OCI-LY1 (cell line): ENCODE data around the gene DENND1A.

Experiments
- H2AFZ ChIP-seq: fragments of 200-600 bp; sonication (generic), shearing (Covaris generic); 2 replicates; pipeline ENCODE4 v1.6.0; 2014; ENCODE audit warnings: antibody characterized with exemption, mild to moderate bottlenecking, low read length
- H3F3A ChIP-seq: fragments of 200-600 bp; sonication (generic), shearing (Covaris generic); 2 replicates; pipeline ENCODE4 v1.6.0; 2014; ENCODE audit warnings: mild to moderate bottlenecking, antibody characterized with exemption, low read length, moderate library complexity; ENCODE audit not compliant: insufficient read depth
- H3K27ac ChIP-seq: fragments of 200-600 bp; sonication (generic); 2 replicates; pipeline ENCODE4 v1.5.1; 2014; ENCODE audit warnings: low read length, mixed run types, mild to moderate bottlenecking, low read depth; ENCODE audit not compliant: poor library complexity, severe bottlenecking
- H3K27me3 ChIP-seq: fragments of 200-600 bp; sonication (generic); 2 replicates; pipeline ENCODE4 v1.6.0; 2014; ENCODE audit warnings: antibody characterized with exemption, mild to moderate bottlenecking, low read length, moderate library complexity; ENCODE audit not compliant: insufficient read depth
- H3K36me3 ChIP-seq: fragments of 200-600 bp; sonication (generic); 2 replicates; pipeline ENCODE4 v1.6.1; 2014; ENCODE audit warnings: mild to moderate bottlenecking, antibody characterized with exemption, low read length, moderate library complexity, mixed read lengths; ENCODE audit not compliant: insufficient read depth
- H3K4me1 ChIP-seq: fragments of 200-600 bp; sonication (generic); 2 replicates; pipeline ENCODE4 v1.5.1; 2014; ENCODE audit warnings: mild to moderate bottlenecking, low read length, moderate library complexity; ENCODE audit not compliant: insufficient read depth, severe bottlenecking
- H3K4me2 ChIP-seq: fragments of 200-600 bp; sonication (generic), shearing (Covaris generic); 2 replicates; pipeline ENCODE4 v1.6.1; 2014; ENCODE audit warnings: low read length
- H3K4me3 ChIP-seq: fragments of 200-600 bp; sonication (generic); 2 replicates; pipeline ENCODE4 v1.5.1; 2014; ENCODE audit warnings: low read length, low read depth, mild to moderate bottlenecking, mixed read lengths; ENCODE audit not compliant: poor library complexity, severe bottlenecking
- H3K79me2 ChIP-seq: fragments of 200-600 bp; shearing (Covaris generic); 2 replicates; pipeline ENCODE4 v1.6.1; 2016; ENCODE audit warnings: mixed run types, low read length, mixed read lengths; ENCODE audit not compliant: insufficient read depth
- H3K9ac ChIP-seq: fragments of 200-600 bp; sonication (generic), shearing (Covaris generic); 2 replicates; pipeline ENCODE4 v1.6.1; 2014; ENCODE audit warnings: mild to moderate bottlenecking, low read length, mixed read lengths
- H3K9me2 ChIP-seq: fragments of 200-600 bp; sonication (generic), shearing (Covaris generic); 2 replicates; pipeline ENCODE4 v1.6.1; 2014; ENCODE audit warnings: low read depth, mild to moderate bottlenecking, low read length, mixed read lengths
- H3K9me3 ChIP-seq: fragments of 200-600 bp; shearing (Covaris generic); 2 replicates; pipeline ENCODE4 v1.6.1; 2014; ENCODE audit warnings: low read length, mixed read lengths
- H4K20me1 ChIP-seq: fragments of 200-600 bp; sonication (generic), shearing (Covaris generic); 2 replicates; pipeline ENCODE4 v1.6.0; 2016; ENCODE audit warnings: mild to moderate bottlenecking, low read length; ENCODE audit not compliant: insufficient read depth
- CTCF ChIP-seq: fragments of 200-600 bp; sonication (generic), shearing (Covaris generic); IDR thresholded peaks from 2 replicates; pipeline ENCODE4 v1.5.1; 2017; ENCODE audit warnings: mild to moderate bottlenecking, antibody characterized with exemption, low read length, moderate library complexity, mixed read lengths
- EZH2 ChIP-seq: fragments of 200-600 bp; sonication (generic), shearing (Covaris generic); IDR thresholded peaks from 2 replicates; pipeline ENCODE4 v1.8.0; 2017; ENCODE audit warnings: borderline replicate concordance, mixed run types, mild to moderate bottlenecking, antibody characterized with exemption, low read length, moderate library complexity, mixed read lengths

DENND1A gene

GRCh38 chr9:123657099-123657498, 272.8 kb downstream of the DENND1A start:
- no peak overlapping the region for H2AFZ ChIP-seq
- no peaks in the 10 kb centered on the region for H4K20me1 ChIP-seq
- no peak overlapping the region for H3K9ac ChIP-seq
- no peak for TF ChIP-seq CTCF
- no peak for TF ChIP-seq EZH2
- H3K27me3 ChIP-seq = no peaks in the 10 kb centered on the region
- H3K36me3 ChIP-seq = peaks cover 2% of the 10 kb centered on the region; the same call in 1 of the 2 replicates
- H3K9me3 ChIP-seq = peaks cover 5% of the 10 kb centered on the region; the same call in 1 of the 2 replicates
- H3K79me2 ChIP-seq = no peaks in the 10 kb centered on the region
- no peak overlapping the region for H3K27ac ChIP-seq
- peaks cover 30% of the 10 kb centered on the region for H3K4me1 ChIP-seq
- no peaks in the 10 kb centered on the region for H3F3A ChIP-seq
- H3K4me3 ChIP-seq = no peak overlapping the region
- no peaks in the 10 kb centered on the region for H3K9me2 ChIP-seq
- no peak overlapping the region for H3K4me2 ChIP-seq

DNA sequence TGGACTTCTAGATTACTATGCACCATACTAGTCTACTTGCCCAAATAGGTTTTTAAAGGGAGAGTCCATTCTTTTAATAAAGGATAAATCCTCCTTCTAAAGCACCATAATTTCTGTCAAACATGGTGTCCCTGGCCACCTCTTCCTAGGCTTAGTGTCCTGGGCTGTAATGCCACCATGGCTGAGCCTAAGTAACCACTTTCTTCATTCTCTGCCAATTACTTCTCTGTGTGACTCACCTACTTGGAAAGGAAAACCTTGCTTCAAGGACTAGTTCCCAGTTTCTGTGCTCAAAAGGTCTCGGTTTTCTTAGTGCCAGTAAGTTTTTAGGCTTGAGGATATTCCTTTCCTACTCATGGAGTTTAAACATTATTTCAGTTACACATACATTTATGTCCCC, 273.4 kb downstream of the DENND1A start:
- no peak for TF ChIP-seq CTCF
- no peak for TF ChIP-seq EZH2
- no peak overlapping the region for H3K4me3 ChIP-seq
- peaks cover 2% of the 10 kb centered on the region; the same call in 1 of the 2 replicates for H3K9me3 ChIP-seq
- no peak overlapping the region for H3K9ac ChIP-seq
- H2AFZ ChIP-seq = no peak overlapping the region
- no peaks in the 10 kb centered on the region for H3K27me3 ChIP-seq
- no peak overlapping the region for H3K4me2 ChIP-seq
- H3K36me3 ChIP-seq = peaks cover 8% of the 10 kb centered on the region
- no peaks in the 10 kb centered on the region for H3K9me2 ChIP-seq
- no peaks in the 10 kb centered on the region for H4K20me1 ChIP-seq
- H3K4me1 ChIP-seq = peaks cover 30% of the 10 kb centered on the region
- H3F3A ChIP-seq = no peaks in the 10 kb centered on the region
- H3K27ac ChIP-seq = no peak overlapping the region
- no peaks in the 10 kb centered on the region for H3K79me2 ChIP-seq

GRCh38 chr9:123655681-123656423, 274.1 kb downstream of the DENND1A start:
- Histone ChIP-seq H3K9me2 (no peaks in the 10 kb centered on the region), H3K27me3 (no peaks in the 10 kb centered on the region), H4K20me1 (no peaks in the 10 kb centered on the region), H3K36me3 (peaks cover 12% of the 10 kb centered on the region), H3K27ac (no peak overlapping the region), H3F3A (no peaks in the 10 kb centered on the region), H3K4me1 (peaks cover 26% of the 10 kb centered on the region), H3K9ac (no peak overlapping the region), H3K4me2 (no peak overlapping the region), H3K9me3 (peaks cover 5% of the 10 kb centered on the region), H3K79me2 (no peaks in the 10 kb centered on the region), H2AFZ (no peak overlapping the region), H3K4me3 (no peak overlapping the region)
- no peak for TF ChIP-seq CTCF
- TF ChIP-seq EZH2 = no peak
